Measurements from ENCODE around the gene NRAP.

NRAP gene

DNA sequence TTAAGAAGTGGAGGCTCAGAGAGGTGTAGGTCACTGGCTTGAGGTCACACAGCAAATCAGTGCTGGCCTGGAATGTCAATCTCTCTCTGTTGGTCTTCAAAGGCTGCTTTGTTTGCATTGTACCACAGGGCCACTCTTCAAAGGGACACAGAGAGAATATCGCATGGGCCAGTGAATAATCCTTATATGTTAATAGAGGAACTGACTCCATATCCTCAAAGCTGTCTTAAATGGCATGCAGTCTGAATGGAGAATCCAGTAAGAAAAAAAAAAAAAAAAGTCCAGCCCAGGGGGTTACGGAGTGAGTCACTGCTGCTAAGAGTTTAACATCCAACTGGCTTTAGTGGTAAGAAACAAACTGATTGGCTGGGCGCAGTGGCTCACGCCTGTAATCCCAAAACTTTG, 54.1 kb downstream of the NRAP start:
- H3K27ac Mint-ChIP-seq = no peak overlapping the region
- H3K27me3 Mint-ChIP-seq = peaks cover 11% of the 10 kb centered on the region
- H3K4me1 Mint-ChIP-seq = no peaks in the 10 kb centered on the region
- H3K4me3 Mint-ChIP-seq = no peak overlapping the region
- no peaks in the 10 kb centered on the region for H3K36me3 Mint-ChIP-seq
- no peaks in the 10 kb centered on the region for H3K9me3 Mint-ChIP-seq

DNA sequence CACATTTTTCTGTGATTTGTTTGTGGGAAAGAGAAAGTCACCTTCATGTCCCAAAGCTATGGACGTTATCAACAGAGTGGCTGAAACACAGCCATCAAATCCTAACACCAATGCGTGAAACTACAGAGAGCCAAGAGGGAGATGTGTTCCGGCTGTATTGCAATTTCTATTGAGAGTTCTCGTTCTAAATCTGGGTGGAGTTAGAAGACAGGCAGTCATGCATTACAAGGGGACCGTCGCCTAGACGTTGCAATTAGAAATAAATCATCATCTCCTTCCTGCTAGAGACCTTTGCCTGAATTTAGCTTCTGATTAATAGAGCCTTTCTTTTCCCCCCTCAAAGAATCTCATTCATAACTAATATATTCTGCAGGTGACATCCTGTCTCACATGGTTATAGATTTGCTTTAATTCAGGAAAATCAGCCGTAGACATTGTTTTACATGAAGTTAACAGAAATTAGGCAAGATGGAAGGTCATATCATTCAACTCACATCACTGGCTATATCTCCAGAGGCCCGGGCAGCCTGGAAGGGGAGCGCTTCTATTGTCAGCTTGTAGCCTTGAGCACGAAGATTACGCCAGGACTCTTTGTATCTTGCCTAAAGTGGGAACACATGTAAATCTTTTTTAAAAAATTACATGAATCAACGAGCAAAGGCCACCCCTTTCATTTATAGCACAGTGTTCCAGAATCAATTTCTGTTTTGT, 58.4 kb downstream of the NRAP start:
- no peaks in the 10 kb centered on the region for H3K9me3 Mint-ChIP-seq
- H3K27ac Mint-ChIP-seq = no peak overlapping the region
- peaks cover 3% of the 10 kb centered on the region for H3K27me3 Mint-ChIP-seq
- H3K4me3 Mint-ChIP-seq = no peak overlapping the region
- H3K36me3 Mint-ChIP-seq = no peaks in the 10 kb centered on the region
- H3K4me1 Mint-ChIP-seq = no peaks in the 10 kb centered on the region

DNA sequence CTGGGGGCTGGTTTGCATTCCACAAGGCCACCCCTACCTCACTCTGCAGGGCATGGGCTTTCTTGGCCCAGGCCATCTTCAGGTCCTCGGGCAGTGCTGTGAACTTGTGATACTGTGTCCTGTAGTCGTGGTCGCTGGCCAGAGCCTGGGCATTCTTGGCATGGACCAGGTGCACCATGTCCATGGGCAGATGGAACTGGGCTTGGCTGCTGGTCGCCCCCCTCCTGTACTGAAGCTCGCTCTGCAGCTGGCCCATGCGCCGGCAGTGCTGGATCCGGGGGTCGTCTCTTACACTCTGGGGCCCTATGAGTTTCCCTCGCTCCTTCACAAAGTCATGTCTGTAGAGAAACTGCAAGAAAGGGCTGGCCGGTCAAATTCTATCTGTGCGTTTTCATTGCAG, 59.3 kb downstream of the NRAP start:
- Mint-ChIP-seq H3K4me1 (no peaks in the 10 kb centered on the region), H3K4me3 (no peak overlapping the region), H3K27me3 (peaks cover 2% of the 10 kb centered on the region), H3K27ac (no peak overlapping the region), H3K9me3 (no peaks in the 10 kb centered on the region), H3K36me3 (no peaks in the 10 kb centered on the region)

- Mint-ChIP-seq H3K27ac (no peak overlapping the region), H3K36me3 (no peaks in the 10 kb centered on the region), H3K9me3 (no peaks in the 10 kb centered on the region), H3K4me3 (no peak overlapping the region), H3K27me3 (peaks cover 2% of the 10 kb centered on the region), H3K4me1 (no peaks in the 10 kb centered on the region)
Observed at GRCh38 chr10:113603057-113603777, 60.6 kb downstream of the NRAP start.

DNA sequence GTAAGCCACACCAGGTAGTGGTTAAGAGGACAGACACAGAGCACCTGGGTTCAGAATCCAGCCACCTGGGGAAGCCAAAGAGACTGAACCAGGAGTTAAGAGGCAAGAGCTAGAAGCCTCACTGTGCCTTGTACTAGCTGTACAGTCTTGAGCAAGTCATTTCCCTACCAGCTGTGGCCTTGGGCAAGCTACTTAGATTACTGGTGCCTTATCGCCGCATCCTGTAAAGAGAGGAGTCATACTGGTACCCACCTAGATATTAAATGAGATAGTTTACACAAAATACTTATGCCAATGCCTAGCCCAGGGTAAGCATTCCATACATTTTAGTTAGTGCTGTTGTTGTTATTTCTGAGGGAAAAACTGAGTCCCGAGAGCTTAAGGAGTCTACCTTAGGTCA, 63.3 kb downstream of the NRAP start:
- Mint-ChIP-seq H3K27ac (no peak overlapping the region), H3K4me1 (no peaks in the 10 kb centered on the region), H3K4me3 (no peak overlapping the region), H3K27me3 (peaks cover 2% of the 10 kb centered on the region), H3K36me3 (no peaks in the 10 kb centered on the region), H3K9me3 (no peaks in the 10 kb centered on the region)

DNA sequence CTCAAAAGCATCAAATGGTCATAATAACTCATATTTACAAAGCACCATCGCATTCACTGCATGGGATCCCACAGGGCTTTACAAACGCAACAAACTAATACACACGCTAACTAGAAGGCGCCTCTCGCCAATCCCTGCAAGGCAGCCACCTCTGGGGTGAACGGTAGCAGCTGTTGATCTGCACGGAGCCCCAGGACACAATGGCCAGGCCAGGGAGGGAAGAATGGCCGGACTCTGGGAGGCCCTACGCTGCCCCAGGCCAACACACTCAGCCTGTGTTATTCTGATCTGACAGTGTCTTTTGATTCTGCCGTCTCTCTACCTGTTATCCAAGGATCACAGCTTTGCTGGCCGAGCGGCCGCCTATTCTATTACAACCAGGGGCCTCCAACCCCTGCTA, 69.2 kb downstream of the NRAP start:
- Mint-ChIP-seq H3K27me3 (peaks cover 2% of the 10 kb centered on the region), H3K4me3 (no peak overlapping the region), H3K4me1 (peaks cover 6% of the 10 kb centered on the region), H3K36me3 (peaks cover 1% of the 10 kb centered on the region), H3K27ac (no peak overlapping the region), H3K9me3 (no peaks in the 10 kb centered on the region)

- H3K36me3 Mint-ChIP-seq = peaks cover 1% of the 10 kb centered on the region
- H3K27ac Mint-ChIP-seq = no peak overlapping the region
- H3K4me1 Mint-ChIP-seq = peaks cover 6% of the 10 kb centered on the region
- no peak overlapping the region for H3K4me3 Mint-ChIP-seq
- no peaks in the 10 kb centered on the region for H3K9me3 Mint-ChIP-seq
- peaks cover 2% of the 10 kb centered on the region for H3K27me3 Mint-ChIP-seq
Observed at GRCh38 chr10:113592380-113592779, 71.5 kb downstream of the NRAP start.

DNA sequence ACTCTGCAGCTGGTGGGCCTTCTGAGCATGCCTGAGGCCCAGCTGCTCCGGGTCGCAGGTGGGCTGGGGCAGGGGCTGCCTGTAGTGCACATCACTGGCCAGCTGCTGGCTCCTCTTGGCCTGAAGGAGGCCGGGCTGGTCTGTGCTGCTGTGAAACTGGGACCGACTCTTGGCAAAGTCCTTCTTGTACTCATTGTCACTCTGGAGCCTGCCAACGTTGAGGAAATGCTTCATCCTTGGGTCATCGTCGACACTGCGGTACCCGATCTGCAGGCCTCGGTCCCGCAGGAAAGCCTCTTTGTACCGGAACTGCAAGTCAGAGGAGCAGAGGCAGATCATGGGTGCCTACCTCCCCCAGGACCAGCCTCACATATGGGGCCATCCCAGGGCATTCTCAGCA, 73.3 kb downstream of the NRAP start:
- H3K4me1 Mint-ChIP-seq = peaks cover 6% of the 10 kb centered on the region
- H3K27me3 Mint-ChIP-seq = peaks cover 2% of the 10 kb centered on the region
- H3K4me3 Mint-ChIP-seq = no peak overlapping the region
- no peaks in the 10 kb centered on the region for H3K9me3 Mint-ChIP-seq
- H3K27ac Mint-ChIP-seq = no peak overlapping the region
- peaks cover 1% of the 10 kb centered on the region for H3K36me3 Mint-ChIP-seq

DNA sequence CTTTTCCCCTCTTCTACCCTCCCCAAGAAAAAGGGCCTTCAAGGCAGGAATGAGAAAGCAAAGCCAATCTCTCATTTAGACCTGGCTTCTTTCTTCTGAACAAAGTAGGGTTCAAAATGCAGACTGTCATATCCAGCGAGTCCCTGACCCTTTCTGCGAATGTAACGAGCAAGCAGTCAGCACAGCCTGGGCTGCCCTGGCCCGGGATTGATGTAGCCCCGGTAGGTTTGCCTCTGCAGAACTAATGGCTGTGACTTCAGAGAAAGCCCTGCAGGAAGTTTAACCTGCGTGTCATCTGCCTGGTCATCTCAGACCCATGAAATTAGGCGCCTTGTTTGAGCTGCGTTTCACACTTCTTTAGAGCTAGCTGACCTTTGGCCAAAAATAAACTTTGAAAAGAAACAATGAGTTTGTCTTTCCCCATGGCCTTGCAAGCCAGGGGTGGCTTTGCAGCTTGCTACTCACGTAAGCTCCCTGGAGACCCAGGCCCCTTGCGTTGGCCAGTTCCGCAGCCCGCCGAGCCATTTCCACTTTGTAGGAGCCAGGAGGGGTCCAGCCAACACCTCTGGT, 74.6 kb downstream of the NRAP start:
- peaks cover 1% of the 10 kb centered on the region for H3K36me3 Mint-ChIP-seq
- peaks cover 6% of the 10 kb centered on the region for H3K4me1 Mint-ChIP-seq
- H3K9me3 Mint-ChIP-seq = no peaks in the 10 kb centered on the region
- H3K27me3 Mint-ChIP-seq = peaks cover 2% of the 10 kb centered on the region
- H3K4me3 Mint-ChIP-seq = no peak overlapping the region
- no peak overlapping the region for H3K27ac Mint-ChIP-seq

DNA sequence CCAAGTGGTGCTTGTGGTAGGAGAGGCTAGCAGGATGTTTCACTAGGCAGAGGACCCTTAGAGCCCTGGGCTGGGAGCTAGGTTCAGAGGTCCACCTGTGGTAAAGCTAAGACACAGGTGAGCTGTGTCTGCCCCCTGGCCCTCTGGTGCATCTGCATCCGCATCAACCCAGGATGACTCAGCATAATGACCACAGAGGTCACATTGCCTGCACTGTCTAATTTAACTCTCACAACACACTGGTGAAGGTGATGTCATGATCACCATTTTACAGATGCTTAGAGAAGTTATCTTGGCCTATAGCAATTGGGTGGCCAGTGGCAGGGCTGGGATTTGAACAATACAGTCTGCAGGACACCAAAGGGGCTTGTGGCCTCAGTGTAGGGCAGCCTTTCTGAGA, 77.9 kb downstream of the NRAP start:
- Mint-ChIP-seq H3K4me1 (no peaks in the 10 kb centered on the region), H3K36me3 (no peaks in the 10 kb centered on the region), H3K27me3 (no peaks in the 10 kb centered on the region), H3K9me3 (no peaks in the 10 kb centered on the region), H3K27ac (no peak overlapping the region), H3K4me3 (no peak overlapping the region)

- Mint-ChIP-seq H3K9me3 (no peaks in the 10 kb centered on the region), H3K27me3 (no peaks in the 10 kb centered on the region), H3K36me3 (no peaks in the 10 kb centered on the region), H3K27ac (no peak overlapping the region), H3K4me3 (no peak overlapping the region), H3K4me1 (no peaks in the 10 kb centered on the region)
Observed at GRCh38 chr10:113583571-113583970, 80.3 kb downstream of the NRAP start.

GRCh38 chr10:113581092-113581491, 82.7 kb downstream of the NRAP start:
- Mint-ChIP-seq H3K4me1 (no peaks in the 10 kb centered on the region), H3K27me3 (peaks cover under 1% of the 10 kb centered on the region), H3K9me3 (no peaks in the 10 kb centered on the region), H3K4me3 (no peak overlapping the region), H3K36me3 (no peaks in the 10 kb centered on the region), H3K27ac (no peak overlapping the region)

DNA sequence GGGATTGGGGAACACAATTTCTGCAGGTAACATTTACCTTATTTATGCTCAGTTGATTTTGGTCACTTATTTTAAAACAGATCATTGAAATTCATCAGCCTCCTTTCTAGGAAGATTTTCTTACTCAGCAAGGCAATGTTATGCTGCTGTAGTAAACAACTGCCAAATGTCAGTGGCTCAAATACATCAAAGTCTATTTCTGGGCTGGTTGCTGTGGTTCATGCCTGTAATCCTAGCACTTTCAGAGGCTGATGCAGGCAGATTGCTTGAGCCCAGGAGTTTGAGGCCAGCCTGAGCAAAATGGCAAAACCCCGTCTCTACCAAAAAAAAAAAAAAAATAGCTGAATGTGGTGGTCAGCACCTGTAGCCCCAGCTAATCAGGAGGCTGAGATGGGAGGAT, 85.1 kb downstream of the NRAP start:
- no peaks in the 10 kb centered on the region for H3K9me3 Mint-ChIP-seq
- H3K27ac Mint-ChIP-seq = no peak overlapping the region
- peaks cover 1% of the 10 kb centered on the region for H3K27me3 Mint-ChIP-seq
- H3K36me3 Mint-ChIP-seq = no peaks in the 10 kb centered on the region
- no peak overlapping the region for H3K4me3 Mint-ChIP-seq
- no peaks in the 10 kb centered on the region for H3K4me1 Mint-ChIP-seq

GRCh38 chr10:113576852-113577251, 87.0 kb downstream of the NRAP start:
- H3K4me3 Mint-ChIP-seq = no peak overlapping the region
- H3K27me3 Mint-ChIP-seq = peaks cover 1% of the 10 kb centered on the region
- H3K36me3 Mint-ChIP-seq = no peaks in the 10 kb centered on the region
- H3K27ac Mint-ChIP-seq = no peak overlapping the region
- no peaks in the 10 kb centered on the region for H3K9me3 Mint-ChIP-seq
- H3K4me1 Mint-ChIP-seq = no peaks in the 10 kb centered on the region

- no peaks in the 10 kb centered on the region for H3K36me3 Mint-ChIP-seq
- H3K27me3 Mint-ChIP-seq = peaks cover 1% of the 10 kb centered on the region
- H3K4me3 Mint-ChIP-seq = no peak overlapping the region
Observed at GRCh38 chr10:113573368-113573767, 90.5 kb downstream of the NRAP start.

DNA sequence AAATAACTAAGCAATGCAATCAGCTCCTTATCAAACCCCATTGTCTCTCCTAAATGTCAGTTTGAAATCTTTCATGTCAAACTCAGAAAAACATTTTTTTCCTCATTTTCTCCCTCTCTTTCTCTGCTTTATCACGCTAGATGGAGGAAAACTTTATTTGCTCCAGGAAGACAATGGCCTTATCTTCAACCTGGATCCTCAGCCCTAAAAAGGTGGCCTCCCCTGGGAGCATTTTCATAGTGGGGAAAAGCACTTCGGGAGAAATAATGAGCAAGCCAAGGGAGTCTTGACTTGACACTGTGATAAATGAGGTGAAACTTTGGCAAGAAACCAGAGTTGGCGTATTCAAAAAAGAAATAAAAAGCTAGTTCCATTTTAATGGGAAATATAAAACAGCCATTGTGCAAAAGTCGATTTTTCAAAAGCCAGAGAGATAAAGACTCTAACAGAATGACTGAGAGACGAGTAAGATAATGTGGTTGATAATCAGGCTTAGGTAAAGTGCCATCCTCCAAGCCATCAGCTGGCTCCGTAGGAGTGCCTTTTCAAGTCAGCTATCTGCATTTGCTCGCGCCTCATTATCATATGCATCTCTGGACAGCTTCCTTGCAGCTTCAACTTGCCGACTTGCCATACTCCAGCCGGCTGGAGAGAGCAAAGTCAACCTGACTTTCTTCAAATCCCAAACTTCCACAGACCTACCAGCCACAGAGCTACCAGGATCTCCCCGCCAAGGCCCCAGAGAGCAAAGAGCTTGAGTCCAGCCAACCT, 91.1 kb downstream of the NRAP start:
- Mint-ChIP-seq H3K27me3 (peaks cover 1% of the 10 kb centered on the region), H3K4me3 (no peak overlapping the region), H3K4me1 (no peaks in the 10 kb centered on the region), H3K36me3 (no peaks in the 10 kb centered on the region), H3K27ac (no peak overlapping the region), H3K9me3 (no peaks in the 10 kb centered on the region)

More at GRCh38 chr10:113573368-113573767, 90.5 kb downstream of the NRAP start:
- H3K27ac Mint-ChIP-seq = no peak overlapping the region
- H3K4me1 Mint-ChIP-seq = no peaks in the 10 kb centered on the region
- no peaks in the 10 kb centered on the region for H3K9me3 Mint-ChIP-seq

Data from activated naive CD4-positive, alpha-beta T cell treated with anti-CD3 and anti-CD28 coated beads, Interleukin-2, amount 50 U/mL, for 24 hours (primary cell).